Activated CD8-positive, alpha-beta T cell treated with anti-CD3 and anti-CD28 coated beads, Interleukin-2, amount 10 ng/mL, durations not matched to agents 7 days and 5 days (primary cell): ENCODE measurements around the gene GLIS1. TPM values are rescaled to one million over a fixed set of nuclear protein-coding genes. Genes with fewer than 3 reads are reported as not detected.

Source experiments
- ATAC-seq: fragments of 150-1000 bp; cut with Tn5 transposase; one replicate; pipeline ENCODE4 v1.10.0; 2021; ENCODE audit warnings: moderate library complexity
- CTCF ChIA-PET: fragments of 350-600 bp; sonication (Branson Sonifier 250); formaldehyde crosslinking; loops from one replicate; lab custom pipeline; 2021; ENCODE audit warnings: antibody characterized with exemption; lab: Charles Lee
- POLR2A ChIA-PET: fragments of 350-600 bp; sonication (Branson Sonifier 250); formaldehyde crosslinking; loops from one replicate; lab custom pipeline; 2021; ENCODE audit warnings: antibody characterized with exemption; lab: Charles Lee
- DNase-seq: peaks from one replicate; pipeline ENCODE4 v3.0.0-alpha.2; 2020
- H3K27ac Mint-ChIP-seq: one replicate; pipeline ENCODE4 v1.8.0; 2021; ENCODE audit warnings: mild to moderate bottlenecking, mixed read lengths
- H3K27me3 Mint-ChIP-seq: one replicate; pipeline ENCODE4 v1.8.0; 2021; ENCODE audit warnings: low read depth, mixed read lengths
- H3K36me3 Mint-ChIP-seq: one replicate; pipeline ENCODE4 v1.8.0; 2021; ENCODE audit warnings: low read depth, mixed read lengths
- H3K4me1 Mint-ChIP-seq: one replicate; pipeline ENCODE4 v1.8.0; 2021; ENCODE audit warnings: low read depth, mixed read lengths
- H3K4me3 Mint-ChIP-seq: one replicate; pipeline ENCODE4 v1.8.0; 2021; ENCODE audit warnings: mild to moderate bottlenecking, mixed read lengths
- H3K9me3 Mint-ChIP-seq: one replicate; pipeline ENCODE4 v1.8.0; 2022; ENCODE audit warnings: mixed read lengths; ENCODE audit not compliant: insufficient read depth
- total RNA-seq, 2 experiments: library from RNA; stranded (reverse); gene quantifications; one replicate each; pipeline ENCODE4 v1.2.3, GENCODE V29; 2021

The GLIS1 gene
- total RNA-seq, 2 experiments from 2014 or later = not detected

DNA sequence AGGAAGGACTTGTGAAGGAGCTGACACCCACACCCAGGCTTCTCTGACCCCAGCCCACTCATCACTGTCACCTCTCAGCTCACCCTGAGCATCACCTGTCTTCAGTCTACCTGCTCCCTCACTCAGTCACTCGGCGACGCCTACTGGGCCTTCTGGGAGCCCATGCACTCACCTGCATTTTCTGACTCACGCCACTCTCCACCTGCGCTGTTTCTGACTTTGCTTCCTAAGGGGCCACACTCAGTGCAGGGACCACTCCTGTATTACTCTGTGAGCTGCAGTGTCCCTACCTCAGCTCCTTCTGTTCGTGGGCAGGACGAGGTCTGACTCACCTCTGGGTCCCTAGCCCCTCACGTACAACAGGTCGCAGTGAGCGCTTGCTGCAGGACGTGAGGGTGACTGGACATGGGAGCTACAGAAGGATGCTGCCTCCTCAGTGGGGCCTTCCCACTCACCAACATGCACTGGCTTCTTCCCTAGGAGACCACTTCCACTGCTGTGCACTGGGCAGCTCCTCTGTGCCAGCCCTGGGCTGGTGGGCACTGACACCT, 102.3 kb downstream of the GLIS1 start:
- ChIA-PET POLR2A (no interaction called here), CTCF (no interaction called here)
- ATAC-seq (no peak), DNase-seq (no peak)
- H3K4me1 Mint-ChIP-seq = no peaks in the 10 kb centered on the region
- H3K27ac Mint-ChIP-seq = no peak overlapping the region
- no peaks in the 10 kb centered on the region for H3K9me3 Mint-ChIP-seq
- no peaks in the 10 kb centered on the region for H3K36me3 Mint-ChIP-seq
- H3K27me3 Mint-ChIP-seq = no peaks in the 10 kb centered on the region
- no peak overlapping the region for H3K4me3 Mint-ChIP-seq

DNA sequence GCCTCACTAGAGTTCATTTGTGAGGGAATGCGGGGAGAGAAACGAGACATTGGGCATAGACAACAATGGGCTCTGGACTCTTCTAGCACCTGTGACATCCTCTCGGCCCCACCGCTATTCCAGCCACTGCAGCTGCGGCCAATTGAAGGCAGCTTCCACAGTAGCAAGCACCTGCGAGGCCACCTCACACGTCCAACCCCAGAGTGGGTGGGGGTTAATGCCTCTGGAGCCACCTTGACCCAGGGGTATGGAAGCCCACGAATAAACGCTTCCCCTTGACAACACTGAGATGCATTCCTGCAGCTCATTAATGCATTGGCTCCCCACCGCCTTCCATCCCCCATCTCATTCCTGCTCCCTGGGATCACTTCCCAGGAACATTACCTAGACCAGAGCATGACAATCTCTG, 104.4 kb downstream of the GLIS1 start:
- no peak overlapping the region for H3K4me3 Mint-ChIP-seq
- no peaks in the 10 kb centered on the region for H3K27me3 Mint-ChIP-seq
- H3K27ac Mint-ChIP-seq = no peak overlapping the region
- CTCF ChIA-PET = no interaction called here
- H3K4me1 Mint-ChIP-seq = no peaks in the 10 kb centered on the region
- ATAC-seq = no peak
- H3K9me3 Mint-ChIP-seq = no peaks in the 10 kb centered on the region
- POLR2A ChIA-PET = no interaction called here
- H3K36me3 Mint-ChIP-seq = no peaks in the 10 kb centered on the region
- no peak for DNase-seq

DNA sequence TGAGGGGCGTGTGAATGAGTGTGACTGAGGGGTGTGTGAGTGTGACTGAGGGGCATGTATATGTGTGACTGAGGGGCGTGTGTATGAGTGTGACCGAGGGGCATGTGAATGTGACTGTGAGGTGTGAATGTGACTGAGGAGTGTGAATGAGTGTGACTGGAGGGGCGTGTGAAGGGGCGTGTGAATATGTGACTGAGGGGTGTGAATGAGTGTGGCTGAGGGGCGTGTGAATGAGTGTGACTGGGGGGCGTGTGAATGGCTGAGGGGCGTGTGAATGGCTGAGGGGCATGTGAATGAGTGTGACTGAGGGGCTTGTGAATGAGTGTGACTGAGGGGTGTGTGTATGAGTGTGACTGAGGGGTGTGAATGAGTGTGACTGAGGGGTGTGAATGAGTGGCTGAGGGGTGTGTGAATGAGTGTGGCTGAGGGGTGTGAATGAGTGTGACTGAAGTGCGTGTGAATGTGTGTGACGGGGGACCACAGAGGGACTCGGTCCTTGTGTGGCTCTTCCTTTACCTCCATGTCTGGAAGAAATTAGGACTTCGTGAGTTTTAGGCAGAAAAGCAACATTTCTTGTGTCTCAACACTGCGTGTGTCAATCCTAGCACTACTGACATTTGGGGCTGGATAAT, 105.8 kb downstream of the GLIS1 start:
- H3K27me3 Mint-ChIP-seq = peaks cover 3% of the 10 kb centered on the region
- no peak overlapping the region for H3K27ac Mint-ChIP-seq
- H3K9me3 Mint-ChIP-seq = no peaks in the 10 kb centered on the region
- ATAC-seq (no peak), DNase-seq (no peak)
- no peak overlapping the region for H3K4me3 Mint-ChIP-seq
- CTCF ChIA-PET = no interaction called here
- H3K4me1 Mint-ChIP-seq = no peaks in the 10 kb centered on the region
- POLR2A ChIA-PET = no interaction called here
- H3K36me3 Mint-ChIP-seq = no peaks in the 10 kb centered on the region

DNA sequence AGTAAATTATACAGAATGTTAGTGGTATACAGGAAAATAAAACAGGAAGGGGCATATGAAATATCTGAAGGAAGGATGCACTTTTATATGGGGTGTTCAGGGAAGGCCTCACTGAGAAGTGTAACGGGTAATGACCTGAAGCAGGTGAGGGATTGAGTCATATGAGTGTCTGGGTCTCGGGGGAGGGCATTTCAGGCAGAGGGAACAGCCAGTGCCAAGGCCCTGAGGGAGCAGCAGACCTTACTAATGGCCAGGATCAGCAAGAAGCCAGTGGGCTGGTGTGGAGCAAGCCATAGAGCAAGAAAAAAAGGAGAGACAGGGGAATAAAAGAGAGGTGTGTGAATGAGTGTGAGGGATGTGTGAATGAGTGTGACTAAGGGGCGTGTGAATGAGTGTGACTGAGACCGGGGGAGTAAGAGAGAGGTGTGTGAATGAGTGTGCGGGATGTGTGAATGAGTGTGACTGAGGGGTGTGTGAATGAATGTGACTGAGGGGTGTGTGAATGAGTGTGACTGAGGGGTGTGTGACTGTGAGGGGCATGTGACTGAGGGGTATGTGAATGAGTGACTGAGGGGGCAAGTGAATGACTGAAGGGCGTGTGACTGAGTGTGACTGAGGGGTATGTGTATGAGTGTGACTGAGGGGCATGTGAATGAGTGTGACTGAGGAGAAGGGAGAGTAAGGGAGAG, 107.2 kb downstream of the GLIS1 start:
- ChIA-PET CTCF (no interaction called here), POLR2A (no interaction called here)
- DNase-seq = no peak
- H3K27ac Mint-ChIP-seq = no peak overlapping the region
- H3K4me1 Mint-ChIP-seq = no peaks in the 10 kb centered on the region
- no peak for ATAC-seq
- no peak overlapping the region for H3K4me3 Mint-ChIP-seq
- H3K9me3 Mint-ChIP-seq = no peaks in the 10 kb centered on the region
- no peaks in the 10 kb centered on the region for H3K36me3 Mint-ChIP-seq
- peaks cover 3% of the 10 kb centered on the region for H3K27me3 Mint-ChIP-seq

DNA sequence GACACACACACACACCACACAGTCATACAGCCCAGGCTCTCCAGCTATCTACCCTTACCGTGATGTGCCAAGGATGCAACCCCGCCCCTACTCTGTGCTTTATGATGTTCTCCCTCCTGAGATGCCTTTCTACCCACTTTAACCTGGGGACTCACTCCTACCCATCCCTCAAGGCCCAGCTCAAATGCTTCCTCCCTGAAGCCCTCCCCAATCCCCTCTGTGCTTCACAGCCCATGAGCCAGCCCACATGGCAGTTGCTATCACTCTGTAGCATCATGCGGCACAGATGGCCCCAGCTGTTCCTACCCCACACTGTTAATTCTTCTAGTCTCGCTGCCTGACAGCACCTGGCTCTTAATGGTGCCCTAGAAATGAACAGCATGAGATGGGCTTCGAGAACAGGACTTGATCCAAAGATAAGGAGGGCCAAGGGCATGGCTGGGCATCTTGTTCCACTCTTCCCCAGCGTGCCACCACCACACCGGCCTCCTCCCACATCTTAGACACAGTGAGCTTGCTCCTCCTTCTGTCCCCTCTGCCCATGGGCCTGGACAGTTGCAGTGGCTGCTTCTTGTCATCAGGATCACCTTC, 109.8 kb downstream of the GLIS1 start:
- ChIA-PET POLR2A (no interaction called here), CTCF (no interaction called here)
- ATAC-seq (no peak), DNase-seq (no peak)
- no peak overlapping the region for H3K27ac Mint-ChIP-seq
- H3K4me1 Mint-ChIP-seq = no peaks in the 10 kb centered on the region
- H3K9me3 Mint-ChIP-seq = no peaks in the 10 kb centered on the region
- H3K36me3 Mint-ChIP-seq = no peaks in the 10 kb centered on the region
- no peak overlapping the region for H3K4me3 Mint-ChIP-seq
- peaks cover 4% of the 10 kb centered on the region for H3K27me3 Mint-ChIP-seq

DNA sequence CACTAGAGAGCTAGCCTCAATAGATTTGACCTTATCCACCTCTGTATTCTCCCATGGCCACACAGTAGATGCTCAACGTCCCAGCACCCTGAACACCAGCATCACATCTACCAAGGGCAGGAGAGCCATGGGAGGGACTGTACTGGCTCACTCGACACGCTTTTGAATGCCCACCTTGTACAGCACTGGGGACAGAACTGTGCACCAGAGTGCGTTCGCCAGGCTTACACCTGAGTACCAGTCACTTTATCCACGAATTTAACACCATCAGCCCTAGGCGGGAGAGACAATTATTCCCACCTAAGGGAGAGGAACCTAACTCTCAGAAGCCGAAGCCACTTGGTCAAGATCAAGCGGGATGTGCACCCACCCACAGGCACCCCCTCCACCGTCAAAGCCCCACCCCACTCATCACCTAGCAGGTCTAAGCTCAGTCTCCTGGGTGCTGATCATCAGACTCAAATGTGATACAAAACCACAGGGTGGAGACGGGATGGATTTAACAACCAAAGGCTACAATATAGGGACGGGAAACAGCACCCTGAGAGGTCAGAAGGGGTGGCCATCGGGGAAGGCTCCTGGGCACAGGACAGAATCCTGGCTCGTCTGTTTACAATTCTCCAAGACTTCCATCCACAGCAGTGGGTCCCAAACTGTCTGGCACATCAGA, 110.5 kb downstream of the GLIS1 start:
- Mint-ChIP-seq H3K9me3 (no peaks in the 10 kb centered on the region), H3K27me3 (peaks cover 8% of the 10 kb centered on the region), H3K4me3 (no peak overlapping the region), H3K4me1 (no peaks in the 10 kb centered on the region), H3K36me3 (no peaks in the 10 kb centered on the region), H3K27ac (no peak overlapping the region)
- ATAC-seq (no peak), DNase-seq (no peak)
- ChIA-PET POLR2A (no interaction called here), CTCF (no interaction called here)

DNA sequence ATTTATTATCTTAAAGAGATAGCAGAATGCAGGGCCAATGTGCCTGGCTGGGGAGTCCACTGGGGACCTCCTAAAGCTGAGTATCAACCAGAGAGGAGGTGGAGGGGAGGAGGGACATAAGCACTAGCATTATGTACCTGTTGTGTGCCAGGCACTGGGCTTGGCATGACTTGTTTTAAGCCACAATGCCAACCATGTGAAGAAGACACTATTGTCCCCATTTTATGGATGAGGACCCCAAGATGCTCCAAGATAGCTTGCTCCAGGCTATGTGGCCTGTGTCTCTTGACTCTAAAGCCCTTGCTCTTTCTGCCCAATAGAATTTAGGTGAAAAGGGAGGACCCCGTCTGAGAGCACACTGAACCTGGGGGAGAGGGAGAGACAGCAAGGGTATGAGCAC, 111.3 kb downstream of the GLIS1 start:
- no peak for ATAC-seq
- DNase-seq = no peak
- ChIA-PET POLR2A (no interaction called here), CTCF (no interaction called here)
- Mint-ChIP-seq H3K27me3 (peaks cover 8% of the 10 kb centered on the region), H3K4me1 (no peaks in the 10 kb centered on the region), H3K36me3 (no peaks in the 10 kb centered on the region), H3K4me3 (no peak overlapping the region), H3K9me3 (no peaks in the 10 kb centered on the region), H3K27ac (no peak overlapping the region)

DNA sequence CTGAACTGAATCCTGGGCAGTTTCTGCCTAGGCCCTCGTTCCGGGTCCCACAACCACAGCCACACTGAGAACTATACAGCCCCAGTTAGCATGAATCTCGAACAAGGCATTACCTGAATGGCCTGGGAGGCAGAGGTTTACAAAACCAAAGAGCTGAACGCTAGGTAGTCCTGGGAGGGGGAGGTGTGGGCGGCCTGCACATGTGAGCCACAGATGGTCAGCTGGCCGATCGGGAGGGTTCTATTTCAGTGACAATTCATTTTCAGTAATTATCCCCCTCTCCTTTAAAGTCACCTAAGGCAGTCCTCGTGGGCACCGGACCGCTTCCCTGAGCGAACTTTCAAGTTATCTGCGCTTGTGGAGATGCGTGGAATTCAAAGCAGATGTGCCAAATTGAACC, 111.9 kb downstream of the GLIS1 start:
- Mint-ChIP-seq H3K27me3 (peaks cover 10% of the 10 kb centered on the region), H3K27ac (no peak overlapping the region), H3K4me1 (no peaks in the 10 kb centered on the region), H3K4me3 (no peak overlapping the region), H3K9me3 (no peaks in the 10 kb centered on the region), H3K36me3 (no peaks in the 10 kb centered on the region)
- no peak for DNase-seq
- POLR2A ChIA-PET = no interaction called here
- no peak for ATAC-seq
- CTCF ChIA-PET = no interaction called here

DNA sequence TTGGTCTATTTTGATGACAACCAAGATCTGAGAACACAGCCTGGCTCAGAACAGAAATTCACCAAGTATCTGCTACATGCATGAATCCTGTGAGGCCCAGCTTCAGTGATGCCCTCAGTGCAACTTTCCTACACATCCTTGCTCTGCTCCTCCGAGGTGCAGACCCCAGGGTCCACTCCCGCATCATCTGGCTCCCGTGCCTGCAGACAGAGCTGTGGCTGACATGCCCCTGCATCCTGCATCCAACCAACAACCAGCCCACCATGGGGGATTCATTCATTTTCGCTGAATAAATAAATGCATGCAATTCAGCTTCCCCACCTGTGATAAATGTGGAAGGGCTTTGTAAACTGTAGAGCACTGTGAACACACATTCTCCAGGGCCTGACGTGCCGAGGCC, 112.3 kb downstream of the GLIS1 start:
- no peak for ATAC-seq
- CTCF ChIA-PET = no interaction called here
- POLR2A ChIA-PET = no interaction called here

DNA sequence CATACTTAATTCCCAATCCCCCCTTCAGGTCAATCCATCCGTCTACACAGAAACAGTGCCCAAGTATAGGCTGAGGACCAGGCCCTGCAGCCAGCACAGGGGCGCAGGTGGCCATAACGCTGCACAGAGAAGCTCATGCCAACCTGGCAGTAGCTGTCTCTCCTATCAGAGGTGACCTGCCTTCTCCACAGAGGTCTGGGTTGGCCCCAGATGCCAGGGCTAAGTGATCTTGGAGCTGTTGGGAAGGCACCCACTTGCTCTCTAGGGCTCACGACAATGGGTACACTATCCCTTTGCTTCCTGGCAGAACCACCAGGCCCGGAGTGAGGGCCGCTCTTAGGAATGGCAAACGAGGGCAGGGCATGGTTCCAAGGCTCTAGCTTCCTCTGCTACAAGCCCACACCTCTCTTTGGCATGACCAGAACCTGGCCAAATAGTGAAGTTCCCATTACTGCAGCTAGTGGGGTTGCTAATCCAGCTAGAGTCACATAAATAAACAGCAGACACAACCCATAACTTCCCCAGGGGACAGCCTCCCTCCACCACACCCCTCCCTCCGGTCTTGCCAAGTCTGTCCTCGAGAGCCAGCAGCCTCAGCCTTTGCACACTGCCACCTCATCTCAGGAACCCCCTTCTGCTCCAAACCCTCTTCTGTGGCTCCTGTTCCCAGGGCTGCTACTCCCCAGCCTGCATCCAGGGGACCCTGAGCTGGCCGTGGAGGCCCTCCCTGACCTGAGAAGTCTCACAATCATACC, 113.0 kb downstream of the GLIS1 start:
- H3K36me3 Mint-ChIP-seq = no peaks in the 10 kb centered on the region
- H3K4me1 Mint-ChIP-seq = no peaks in the 10 kb centered on the region
- H3K9me3 Mint-ChIP-seq = no peaks in the 10 kb centered on the region
- H3K27me3 Mint-ChIP-seq = peaks cover 10% of the 10 kb centered on the region
- POLR2A ChIA-PET = no interaction called here
- no peak overlapping the region for H3K4me3 Mint-ChIP-seq
- CTCF ChIA-PET = no interaction called here
- ATAC-seq (no peak), DNase-seq (no peak)
- H3K27ac Mint-ChIP-seq = no peak overlapping the region

More for the DNA sequence above, 112.3 kb downstream of the GLIS1 start:
- DNase-seq = no peak
- Mint-ChIP-seq H3K4me1 (no peaks in the 10 kb centered on the region), H3K27me3 (peaks cover 10% of the 10 kb centered on the region), H3K9me3 (no peaks in the 10 kb centered on the region), H3K4me3 (no peak overlapping the region), H3K27ac (no peak overlapping the region), H3K36me3 (no peaks in the 10 kb centered on the region)

DNA sequence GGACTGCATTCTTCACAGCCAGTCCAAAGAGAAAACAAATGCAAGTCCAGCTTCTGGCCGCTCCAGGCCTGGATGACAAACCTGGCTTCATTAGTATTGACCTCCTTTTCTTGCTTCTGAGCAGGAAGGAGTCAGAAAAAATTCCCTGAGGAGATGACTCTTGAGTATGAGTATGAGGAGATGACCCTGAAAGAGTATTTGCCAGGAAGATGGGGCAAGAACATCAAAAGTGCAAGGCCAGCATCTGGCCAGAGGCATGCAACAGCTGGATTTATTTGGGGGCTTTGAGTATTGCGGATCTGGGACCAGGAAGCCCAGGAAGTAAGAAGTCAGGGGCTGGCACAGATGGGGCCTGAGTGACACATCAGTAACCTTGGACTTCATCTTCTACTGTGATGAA, 113.9 kb downstream of the GLIS1 start:
- Mint-ChIP-seq H3K36me3 (no peaks in the 10 kb centered on the region), H3K27ac (no peak overlapping the region), H3K4me3 (no peak overlapping the region), H3K27me3 (peaks cover 10% of the 10 kb centered on the region), H3K4me1 (no peaks in the 10 kb centered on the region), H3K9me3 (no peaks in the 10 kb centered on the region)
- DNase-seq (no peak), ATAC-seq (no peak)
- CTCF ChIA-PET = no interaction called here
- POLR2A ChIA-PET = no interaction called here
